IMR-90 (cell line): ENCODE measurements around the gene EPPIN. TPM values are rescaled to one million over a fixed set of nuclear protein-coding genes. Genes with fewer than 3 reads are reported as not detected.

ENCODE experiments used
- ATAC-seq: fragments of 200-7000 bp; cut with Tn5 transposase; 2 replicates; pipeline ENCODE4 v1.9.1; 2020; ENCODE audit warnings: low read depth, mild to moderate bottlenecking, moderate library complexity
- BruUV-seq: library from RNA; stranded (reverse); fragments of 400-500 nt; replicated peaks from 2 replicates; lab custom pipeline; 2021; lab: Mats Ljungman, UMichigan
- CTCF ChIA-PET: fragments of 300-600 bp; formaldehyde crosslinking; extraction: SDS; loops from one replicate; lab custom pipeline; 2021; ENCODE audit warnings: antibody characterized with exemption; lab: Yijun Ruan, JAX
- POLR2A ChIA-PET: fragments of 300-600 bp; sonication (Branson Sonifier 250); formaldehyde crosslinking; loops from one replicate; lab custom pipeline; 2022; ENCODE audit warnings: antibody characterized with exemption; ENCODE audit not compliant: unreplicated experiment; lab: Charles Lee
- DNase-seq: peaks from one replicate; pipeline ENCODE4 v3.0.0; 2013
- H2AFZ ChIP-seq: replicated peaks from 2 replicates; pipeline ENCODE3; 2013; ENCODE audit warnings: low read length, mild to moderate bottlenecking; ENCODE audit not compliant: poor library complexity
- H2AK5ac ChIP-seq: 2 replicates; pipeline ENCODE4 v1.6.1; 2013; ENCODE audit warnings: low read depth, low read length, inconsistent platforms
- H2AK9ac ChIP-seq: replicated peaks from 2 replicates; pipeline ENCODE3; 2013; ENCODE audit warnings: mild to moderate bottlenecking, low read depth, low read length, moderate library complexity; ENCODE audit not compliant: poor library complexity
- H2BK120ac ChIP-seq: 2 replicates; pipeline ENCODE4 v1.6.1; 2013; ENCODE audit warnings: low read depth, low read length, inconsistent platforms
- H2BK15ac ChIP-seq: 3 replicates; pipeline ENCODE4 v1.6.1; 2013; ENCODE audit warnings: low read depth, low read length, inconsistent platforms
- H2BK20ac ChIP-seq: 2 replicates; pipeline ENCODE4 v1.6.1; 2013; ENCODE audit warnings: low read depth, mild to moderate bottlenecking, inconsistent platforms, low read length, moderate library complexity
- H2BK5ac ChIP-seq: 2 replicates; pipeline ENCODE4 v1.6.1; 2013; ENCODE audit warnings: mild to moderate bottlenecking, low read depth, low read length, inconsistent platforms; ENCODE audit not compliant: poor library complexity, severe bottlenecking
- H3K14ac ChIP-seq: replicated peaks from 2 replicates; pipeline ENCODE4 v1.6.1; 2013; ENCODE audit warnings: low read depth, low read length, inconsistent platforms
- H3K18ac ChIP-seq: 2 replicates; pipeline ENCODE4 v1.6.1; 2013; ENCODE audit warnings: low read depth, low read length, control low read depth
- H3K23ac ChIP-seq: 2 replicates; pipeline ENCODE4 v1.6.1; 2013; ENCODE audit warnings: low read depth, low read length, inconsistent platforms
- H3K27ac ChIP-seq: 2 replicates; pipeline ENCODE4 v1.5.1; 2013; ENCODE audit warnings: mild to moderate bottlenecking, control low read depth, low read length; ENCODE audit not compliant: insufficient read depth
- H3K27me3 ChIP-seq: 2 replicates; pipeline ENCODE4 v1.6.1; 2013; ENCODE audit warnings: low read length; ENCODE audit not compliant: control insufficient read depth, insufficient read depth
- H3K36me3 ChIP-seq: 2 replicates; pipeline ENCODE4 v1.6.1; 2013; ENCODE audit warnings: low read length, mixed read lengths; ENCODE audit not compliant: control insufficient read depth, insufficient read depth
- H3K4ac ChIP-seq: 2 replicates; pipeline ENCODE4 v1.6.1; 2013; ENCODE audit warnings: low read depth, low read length, inconsistent platforms
- H3K4me1 ChIP-seq: 2 replicates; pipeline ENCODE4 v1.6.1; 2013; ENCODE audit warnings: low read length, mixed read lengths; ENCODE audit not compliant: control insufficient read depth, insufficient read depth
- H3K4me2 ChIP-seq: 2 replicates; pipeline ENCODE4 v1.6.1; 2013; ENCODE audit warnings: low read depth, mild to moderate bottlenecking, control low read depth, low read length, moderate library complexity
- H3K4me3 ChIP-seq: 2 replicates; pipeline ENCODE4 v1.5.1; 2013; ENCODE audit warnings: low read depth, mild to moderate bottlenecking, control low read depth, low read length, moderate library complexity; ENCODE audit not compliant: insufficient read depth
- H3K56ac ChIP-seq: 2 replicates; pipeline ENCODE4 v1.6.1; 2013; ENCODE audit warnings: low read length, inconsistent platforms; ENCODE audit not compliant: insufficient read depth; ENCODE audit errors: extremely low read depth
- H3K79me1 ChIP-seq, 2 experiments: 2 replicates each; pipeline ENCODE4 v1.6.1; 2013; ENCODE audit warnings: low read length in 2 of 2, inconsistent platforms in 1 of 2, low read depth in 1 of 2
- H3K9ac ChIP-seq: 2 replicates; pipeline ENCODE4 v1.6.1; 2013; ENCODE audit warnings: low read depth, low read length, control low read depth
- H3K9me1 ChIP-seq: 2 replicates; pipeline ENCODE4 v1.6.1; 2013; ENCODE audit warnings: low read length, inconsistent platforms; ENCODE audit not compliant: insufficient read depth
- H3K9me3 ChIP-seq: 2 replicates; pipeline ENCODE4 v1.6.1; 2013; ENCODE audit warnings: low read length; ENCODE audit not compliant: control insufficient read depth, insufficient read depth
- H4K20me1 ChIP-seq: 2 replicates; pipeline ENCODE4 v1.6.1; 2013; ENCODE audit warnings: low read length, inconsistent platforms; ENCODE audit not compliant: insufficient read depth
- H4K5ac ChIP-seq: 2 replicates; pipeline ENCODE4 v1.6.1; 2013; ENCODE audit warnings: mild to moderate bottlenecking, low read depth, low read length, control low read depth
- H4K8ac ChIP-seq, 2 experiments: 2 replicates each; pipeline ENCODE4 v1.6.1; 2013; ENCODE audit warnings: low read depth in 2 of 2, low read length in 2 of 2, control low read depth in 1 of 2, inconsistent platforms in 1 of 2
- H4K91ac ChIP-seq: 2 replicates; pipeline ENCODE4 v1.6.1; 2013; ENCODE audit warnings: low read depth, low read length, inconsistent platforms; ENCODE audit not compliant: insufficient read depth
- BHLHE40 ChIP-seq: fragments of 150-350 bp; IDR thresholded peaks from 2 replicates; pipeline ENCODE4 v1.6.1; 2016; ENCODE audit warnings: mild to moderate bottlenecking, low read depth, low read length
- CEBPB ChIP-seq: IDR thresholded peaks from 2 replicates; pipeline ENCODE4 v1.6.1; 2012; ENCODE audit warnings: low read depth, low read length, improper control_type of control experiment
- CHD1 ChIP-seq: IDR thresholded peaks from 2 replicates; pipeline ENCODE4 v1.6.1; 2012; ENCODE audit warnings: low read depth, low read length, improper control_type of control experiment
- FOS ChIP-seq: fragments of 150-350 bp; IDR thresholded peaks from 2 replicates; pipeline ENCODE4 v1.6.1; 2016; ENCODE audit warnings: low read depth, low read length
- MAFK ChIP-seq: IDR thresholded peaks from 2 replicates; pipeline ENCODE4 v1.6.1; 2012; ENCODE audit warnings: low read depth, low read length, improper control_type of control experiment
- MAZ ChIP-seq: IDR thresholded peaks from 2 replicates; pipeline ENCODE4 v1.6.1; 2012; ENCODE audit warnings: low read depth, mild to moderate bottlenecking, low read length, improper control_type of control experiment, moderate library complexity, borderline replicate concordance
- MXI1 ChIP-seq: IDR thresholded peaks from 2 replicates; pipeline ENCODE4 v1.6.1; 2012; ENCODE audit warnings: low read depth, mild to moderate bottlenecking, low read length, moderate library complexity, borderline replicate concordance
- NFE2L2 ChIP-seq: fragments of 150-350 bp; IDR thresholded peaks from 2 replicates; pipeline ENCODE4 v1.6.1; 2016; ENCODE audit warnings: low read depth, mild to moderate bottlenecking, low read length
- POLR2A ChIP-seq: IDR thresholded peaks from 2 replicates; pipeline ENCODE4 v1.6.1; 2012; ENCODE audit warnings: mild to moderate bottlenecking, low read depth, low read length
- RAD21 ChIP-seq: IDR thresholded peaks from 2 replicates; pipeline ENCODE4 v1.6.1; 2012; ENCODE audit warnings: low read length, improper control_type of control experiment
- RCOR1 ChIP-seq: IDR thresholded peaks from 2 replicates; pipeline ENCODE4 v1.6.1; 2012; ENCODE audit warnings: mild to moderate bottlenecking, low read length, improper control_type of control experiment; ENCODE audit not compliant: insufficient replicate concordance
- RFX5 ChIP-seq: IDR thresholded peaks from 2 replicates; pipeline ENCODE4 v1.8.0; 2012; ENCODE audit warnings: low read depth, mild to moderate bottlenecking, low read length, moderate library complexity
- SMC3 ChIP-seq: fragments of 150-350 bp; IDR thresholded peaks from 2 replicates; pipeline ENCODE4 v1.6.1; 2016; ENCODE audit warnings: low read depth, mild to moderate bottlenecking, antibody characterized with exemption, low read length, moderate library complexity
- WGBS, 2 experiments: methylation state at CpG; one replicate each; pipeline versions ENCODE4 v1.1.5 to v1.1.7; 2013; ENCODE audit warnings: missing lambda C conversion rate in 2 of 2; ENCODE audit not compliant: insufficient read length in 1 of 2; ENCODE audit errors: extremely low coverage in 2 of 2; 5-methylcytosine and 5-hydroxymethylcytosine counted together
- dilution Hi-C: fragments of 300-500 bp; cut with HindIII; formaldehyde crosslinking; loops from one replicate; pipeline ENCODE4 v1.14.3; 2018; ENCODE audit warnings: low sequenced_read_pairs; ENCODE audit not compliant: unreplicated experiment
- in situ Hi-C: fragments of 300-500 bp; cut with MboI; formaldehyde crosslinking; loops from 3 replicates; pipeline ENCODE4 v1.14.3; 2019; ENCODE audit warnings: low sequenced_read_pairs, inconsistent platforms, mixed read lengths
- intact Hi-C: fragments of 100-400 bp; cut with micrococcal nuclease; formaldehyde crosslinking; loops from 2 replicates; pipeline ENCODE4 v1.10.0; 2022
- polyA plus RNA-seq, 3 experiments: library from polyadenylated mRNA; depleted of rRNA; stranded (reverse); fragments of >200 nt; gene quantifications; 2 replicates each; pipeline ENCODE4 v1.2.3, GENCODE V29; 2012; ENCODE audit warnings: low replicate concordance in 1 of 3
- total RNA-seq: library from RNA; depleted of rRNA; stranded (reverse); fragments of >200 nt; gene quantifications from 2 replicates; pipeline ENCODE4 v1.2.3, GENCODE V29; 2012
- TF ChIP-seq, protein P1 (sequence below): fragments of 150-350 bp; IDR thresholded peaks from 2 replicates; pipeline ENCODE4 v1.6.1; 2016; ENCODE audit warnings: low read depth, mild to moderate bottlenecking, low read length, moderate library complexity, borderline replicate concordance
- TF ChIP-seq, protein P2 (sequence below): fragments of 150-350 bp; IDR thresholded peaks from 2 replicates; pipeline ENCODE4 v1.6.1; 2017; ENCODE audit warnings: mild to moderate bottlenecking, antibody characterized with exemption, low read length, low read depth
- TF ChIP-seq, protein P3 (sequence below): conservative IDR thresholded peaks from 2 replicates; pipeline ENCODE4 v1.5.1; 2012; ENCODE audit warnings: mild to moderate bottlenecking, low read depth, low read length, improper control_type of control experiment

Gene EPPIN
- total and polyA plus RNA-seq, 2 of the 4 experiments (the other 2 are of a cell fraction) = not detected

DNA sequence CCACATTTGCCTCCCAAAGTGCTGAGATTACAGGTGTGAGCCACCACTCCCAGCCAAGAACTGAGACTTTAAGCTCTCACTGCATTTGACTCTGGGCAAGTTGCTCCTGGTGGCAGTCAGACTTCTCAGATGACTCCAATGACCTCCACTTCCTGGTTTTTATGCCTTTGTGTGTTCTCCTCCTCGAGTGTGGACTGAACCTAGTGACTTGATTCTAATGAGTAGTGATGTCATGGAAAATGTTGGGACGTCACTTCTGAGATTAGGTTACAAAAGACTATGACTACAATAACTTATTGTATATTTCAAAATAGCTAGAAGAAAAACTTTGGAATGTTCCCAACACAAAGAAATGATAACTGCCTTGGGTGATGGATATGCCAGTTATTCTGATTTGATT lies 43.8 kb downstream of the EPPIN start:
- Histone ChIP-seq H3K4me3 (no peak overlapping the region), H2BK5ac (no peak overlapping the region), H2BK120ac (no peak overlapping the region), H2AK5ac (no peak overlapping the region), H3K4me1 (no peaks in the 10 kb centered on the region), H4K8ac (no peak overlapping the region), H3K4me2 (no peak overlapping the region), H3K27me3 (peaks cover 2% of the 10 kb centered on the region), H4K91ac (no peak overlapping the region), H3K23ac (no peak overlapping the region), H3K9me3 (no peaks in the 10 kb centered on the region), H3K9me1 (no peaks in the 10 kb centered on the region), H3K4ac (no peak overlapping the region), H4K20me1 (no peaks in the 10 kb centered on the region), H3K27ac (no peak overlapping the region), H3K14ac (no peak overlapping the region), H3K36me3 (no peaks in the 10 kb centered on the region), H2AFZ (no peak overlapping the region), H3K18ac (no peak overlapping the region), H4K5ac (no peak overlapping the region), H2AK9ac (no peak overlapping the region), H2BK15ac (no peak overlapping the region), H3K9ac (no peak overlapping the region), H3K79me1 (no peaks in the 10 kb centered on the region), H2BK20ac (no peak overlapping the region), H3K56ac (no peak overlapping the region)
- ChIA-PET CTCF (no interaction called here), POLR2A (no interaction called here)
- TF ChIP-seq FOS (no peak), MAFK (no peak), CEBPB (no peak), CHD1 (no peak), BHLHE40 (no peak), MAZ (no peak), RCOR1 (no peak), POLR2A (no peak), RAD21 (no peak), NFE2L2 (no peak), RFX5 (no peak), MXI1 (no peak), SMC3 (no peak)
- TF ChIP-seq, protein P1, sequence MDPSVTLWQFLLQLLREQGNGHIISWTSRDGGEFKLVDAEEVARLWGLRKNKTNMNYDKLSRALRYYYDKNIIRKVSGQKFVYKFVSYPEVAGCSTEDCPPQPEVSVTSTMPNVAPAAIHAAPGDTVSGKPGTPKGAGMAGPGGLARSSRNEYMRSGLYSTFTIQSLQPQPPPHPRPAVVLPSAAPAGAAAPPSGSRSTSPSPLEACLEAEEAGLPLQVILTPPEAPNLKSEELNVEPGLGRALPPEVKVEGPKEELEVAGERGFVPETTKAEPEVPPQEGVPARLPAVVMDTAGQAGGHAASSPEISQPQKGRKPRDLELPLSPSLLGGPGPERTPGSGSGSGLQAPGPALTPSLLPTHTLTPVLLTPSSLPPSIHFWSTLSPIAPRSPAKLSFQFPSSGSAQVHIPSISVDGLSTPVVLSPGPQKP = no peak
- TF ChIP-seq, protein P2, sequence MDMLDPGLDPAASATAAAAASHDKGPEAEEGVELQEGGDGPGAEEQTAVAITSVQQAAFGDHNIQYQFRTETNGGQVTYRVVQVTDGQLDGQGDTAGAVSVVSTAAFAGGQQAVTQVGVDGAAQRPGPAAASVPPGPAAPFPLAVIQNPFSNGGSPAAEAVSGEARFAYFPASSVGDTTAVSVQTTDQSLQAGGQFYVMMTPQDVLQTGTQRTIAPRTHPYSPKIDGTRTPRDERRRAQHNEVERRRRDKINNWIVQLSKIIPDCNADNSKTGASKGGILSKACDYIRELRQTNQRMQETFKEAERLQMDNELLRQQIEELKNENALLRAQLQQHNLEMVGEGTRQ = no peak
- TF ChIP-seq, protein P3, sequence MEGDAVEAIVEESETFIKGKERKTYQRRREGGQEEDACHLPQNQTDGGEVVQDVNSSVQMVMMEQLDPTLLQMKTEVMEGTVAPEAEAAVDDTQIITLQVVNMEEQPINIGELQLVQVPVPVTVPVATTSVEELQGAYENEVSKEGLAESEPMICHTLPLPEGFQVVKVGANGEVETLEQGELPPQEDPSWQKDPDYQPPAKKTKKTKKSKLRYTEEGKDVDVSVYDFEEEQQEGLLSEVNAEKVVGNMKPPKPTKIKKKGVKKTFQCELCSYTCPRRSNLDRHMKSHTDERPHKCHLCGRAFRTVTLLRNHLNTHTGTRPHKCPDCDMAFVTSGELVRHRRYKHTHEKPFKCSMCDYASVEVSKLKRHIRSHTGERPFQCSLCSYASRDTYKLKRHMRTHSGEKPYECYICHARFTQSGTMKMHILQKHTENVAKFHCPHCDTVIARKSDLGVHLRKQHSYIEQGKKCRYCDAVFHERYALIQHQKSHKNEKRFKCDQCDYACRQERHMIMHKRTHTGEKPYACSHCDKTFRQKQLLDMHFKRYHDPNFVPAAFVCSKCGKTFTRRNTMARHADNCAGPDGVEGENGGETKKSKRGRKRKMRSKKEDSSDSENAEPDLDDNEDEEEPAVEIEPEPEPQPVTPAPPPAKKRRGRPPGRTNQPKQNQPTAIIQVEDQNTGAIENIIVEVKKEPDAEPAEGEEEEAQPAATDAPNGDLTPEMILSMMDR = no peak
- ATAC-seq = no peak
- WGBS, 2 experiments = no CpG with 5 or more reads among the region's 2 CpGs
- intact Hi-C loops = no loop called here
- dilution Hi-C loops = no loop called here
- DNase-seq = no peak
- in situ Hi-C loops = no loop called here
- BruUV-seq = no TSS peak
